Neural crest cell (in vitro differentiated cells): Measurements from ENCODE around the gene LRRC74A. TPM values are rescaled to one million over a fixed set of nuclear protein-coding genes. Genes with fewer than 3 reads are reported as not detected.
A peak's percentile ranks its signal among the peaks of the same experiment; 100 is the strongest.

ENCODE experiments used
- DNase-seq: peaks from one replicate; pipeline ENCODE4 v3.0.0; 2021; ENCODE audit warnings: low read depth, mixed read lengths, low spot score
- H3K27ac Mint-ChIP-seq: one replicate; pipeline ENCODE4 v1.8.0; 2021; ENCODE audit warnings: mild to moderate bottlenecking, mixed read lengths; ENCODE audit not compliant: unreplicated experiment
- H3K27me3 Mint-ChIP-seq: 2 replicates; pipeline ENCODE4 v1.8.0; 2021; ENCODE audit warnings: low read depth, mild to moderate bottlenecking, mixed read lengths
- H3K36me3 Mint-ChIP-seq: 2 replicates; pipeline ENCODE4 v1.8.0; 2021; ENCODE audit warnings: low read depth, mild to moderate bottlenecking, mixed read lengths
- H3K4me1 Mint-ChIP-seq: 2 replicates; pipeline ENCODE4 v1.8.0; 2021; ENCODE audit warnings: mixed read lengths
- H3K4me3 Mint-ChIP-seq: one replicate; pipeline ENCODE4 v1.8.0; 2021; ENCODE audit warnings: mild to moderate bottlenecking, mixed read lengths
- H3K9me3 Mint-ChIP-seq: 2 replicates; pipeline ENCODE4 v1.8.0; 2021; ENCODE audit warnings: mixed read lengths
- CTCF ChIP-seq: fragments of 200-600 bp; sonication (generic); conservative IDR thresholded peaks from 2 replicates; pipeline ENCODE4 v1.5.0; 2021; ENCODE audit warnings: antibody characterized with exemption, mild to moderate bottlenecking
- total RNA-seq: library from RNA; stranded (reverse); gene quantifications from 2 replicates; pipeline ENCODE4 v1.2.1, GENCODE V29; 2021

Gene LRRC74A
- total RNA-seq, 1 donor from 2014 or later: not detected

GRCh38 chr14:76837524-76837923, 11.3 kb downstream of the LRRC74A start:
- Mint-ChIP-seq H3K27ac (no peak overlapping the region), H3K36me3 (peaks cover 3% of the 10 kb centered on the region), H3K4me3 (no peak overlapping the region), H3K9me3 (peaks cover 2% of the 10 kb centered on the region), H3K4me1 (peaks cover 20% of the 10 kb centered on the region), H3K27me3 (no peaks in the 10 kb centered on the region)
- no peak for TF ChIP-seq CTCF
- DNase-seq: no peak

- no peak for TF ChIP-seq CTCF
- peaks cover 3% of the 10 kb centered on the region for H3K36me3 Mint-ChIP-seq
- peaks cover 2% of the 10 kb centered on the region for H3K9me3 Mint-ChIP-seq
- no peak overlapping the region for H3K27ac Mint-ChIP-seq
- H3K4me3 Mint-ChIP-seq: no peak overlapping the region
- no peak for DNase-seq
- peaks cover 4% of the 10 kb centered on the region for H3K4me1 Mint-ChIP-seq
- H3K27me3 Mint-ChIP-seq: no peaks in the 10 kb centered on the region
Measured at GRCh38 chr14:76842414-76842813, 16.2 kb downstream of the LRRC74A start.

DNA sequence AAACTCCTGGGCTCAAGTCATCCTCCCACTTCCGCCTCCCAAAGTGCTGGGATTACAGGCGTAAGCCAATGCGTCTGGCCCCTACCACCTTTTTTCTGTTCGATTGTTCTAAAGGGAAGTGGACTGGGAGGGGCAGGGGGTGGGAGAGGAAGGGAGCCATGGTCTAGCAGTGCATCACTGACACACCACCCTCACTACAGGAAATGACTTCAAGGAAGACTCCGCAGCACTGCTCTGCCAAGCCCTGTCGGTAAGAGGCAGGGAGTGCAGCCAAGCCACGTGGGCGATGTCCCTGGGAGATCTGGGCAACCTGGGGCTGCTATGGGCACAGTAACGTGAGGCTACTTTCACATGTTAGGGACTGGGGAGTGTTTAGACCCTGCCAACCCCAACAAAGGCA, 18.0 kb downstream of the LRRC74A start:
- no peak for TF ChIP-seq CTCF
- no peak overlapping the region for H3K27ac Mint-ChIP-seq
- no peak for DNase-seq
- peaks cover 11% of the 10 kb centered on the region for H3K4me1 Mint-ChIP-seq
- H3K27me3 Mint-ChIP-seq: no peaks in the 10 kb centered on the region
- no peaks in the 10 kb centered on the region for H3K36me3 Mint-ChIP-seq
- no peak overlapping the region for H3K4me3 Mint-ChIP-seq
- no peaks in the 10 kb centered on the region for H3K9me3 Mint-ChIP-seq

GRCh38 chr14:76846331-76847047, 20.3 kb downstream of the LRRC74A start:
- Mint-ChIP-seq H3K4me3 (no peak overlapping the region), H3K4me1 (peaks cover 11% of the 10 kb centered on the region), H3K27ac (no peak overlapping the region), H3K36me3 (no peaks in the 10 kb centered on the region), H3K9me3 (no peaks in the 10 kb centered on the region), H3K27me3 (no peaks in the 10 kb centered on the region)
- no peak for DNase-seq
- no peak for TF ChIP-seq CTCF

GRCh38 chr14:76848879-76849278, 22.7 kb downstream of the LRRC74A start:
- no peaks in the 10 kb centered on the region for H3K27me3 Mint-ChIP-seq
- peaks cover 11% of the 10 kb centered on the region for H3K4me1 Mint-ChIP-seq
- no peak overlapping the region for H3K4me3 Mint-ChIP-seq
- H3K9me3 Mint-ChIP-seq: no peaks in the 10 kb centered on the region
- H3K27ac Mint-ChIP-seq: no peak overlapping the region
- DNase-seq: no peak
- peak; percentile 17 for TF ChIP-seq CTCF
- H3K36me3 Mint-ChIP-seq: no peaks in the 10 kb centered on the region
